GM19455 (cell line): Measurements from ENCODE around the gene SMIM35.

Experiments
- ATAC-seq: cut with Tn5 transposase; IDR thresholded peaks from one replicate; pipeline ENCODE4 v1.9.1; 2021; ENCODE audit not compliant: unreplicated experiment

Gene SMIM35

DNA sequence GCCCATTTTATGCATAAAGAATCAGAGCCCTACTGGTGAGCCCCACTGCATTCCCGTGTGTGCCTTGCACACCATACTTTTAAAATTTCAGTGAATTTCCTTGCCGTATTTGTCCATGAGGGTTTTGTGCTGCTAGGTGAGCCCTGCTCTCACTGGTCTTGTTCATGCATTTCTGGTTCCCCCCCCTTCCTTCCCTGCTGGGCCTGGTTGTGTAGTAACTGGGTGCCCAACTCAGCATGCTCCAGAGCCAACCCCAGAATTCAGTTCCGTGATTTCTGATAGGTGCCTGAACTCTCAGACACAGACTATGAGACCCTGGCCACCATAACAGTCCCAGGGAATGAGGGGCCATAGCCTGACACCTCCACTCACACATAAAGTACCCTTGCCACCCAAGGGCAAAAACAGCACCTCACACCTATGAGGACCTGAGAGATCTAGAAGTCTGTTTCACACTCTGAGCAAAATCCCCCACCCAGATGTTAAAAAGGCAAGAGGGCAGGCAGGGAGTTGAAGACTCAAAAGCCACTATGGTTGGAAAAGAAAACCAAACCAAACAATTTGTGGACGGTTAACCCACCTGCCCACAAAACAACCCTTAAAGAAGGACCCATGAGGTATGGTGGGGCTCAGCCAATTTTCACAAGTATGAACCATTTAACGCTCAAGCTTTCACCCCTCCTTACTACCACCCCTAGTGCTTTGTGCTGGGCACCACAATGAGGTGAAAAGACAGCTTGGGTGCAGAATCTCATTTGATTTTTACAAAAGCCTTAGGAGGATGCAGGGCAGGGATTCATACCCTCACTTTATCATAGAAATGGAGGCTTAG lies 117.4 kb downstream of the SMIM35 start:
- ATAC-seq = no peak

DNA sequence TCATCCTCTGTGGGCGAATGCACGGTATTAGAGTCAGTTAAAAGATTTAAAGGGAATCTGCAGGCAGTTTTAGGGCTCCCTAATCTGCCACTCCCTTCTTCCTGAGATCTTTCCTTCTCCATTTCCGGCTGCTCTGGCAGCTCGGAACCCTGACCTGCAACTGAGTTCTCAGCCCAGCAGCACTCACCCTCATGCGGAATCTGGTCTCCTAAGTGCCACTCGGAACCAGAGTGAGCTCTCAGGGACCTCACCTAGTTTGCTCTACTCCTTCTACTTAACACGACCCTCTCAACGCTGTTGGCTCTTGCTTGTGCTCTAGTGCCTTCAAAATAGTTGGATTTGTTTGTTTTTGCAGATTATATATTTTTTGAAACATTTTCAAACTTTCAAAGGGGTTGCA lies 119.9 kb downstream of the SMIM35 start:
- no peak for ATAC-seq

DNA sequence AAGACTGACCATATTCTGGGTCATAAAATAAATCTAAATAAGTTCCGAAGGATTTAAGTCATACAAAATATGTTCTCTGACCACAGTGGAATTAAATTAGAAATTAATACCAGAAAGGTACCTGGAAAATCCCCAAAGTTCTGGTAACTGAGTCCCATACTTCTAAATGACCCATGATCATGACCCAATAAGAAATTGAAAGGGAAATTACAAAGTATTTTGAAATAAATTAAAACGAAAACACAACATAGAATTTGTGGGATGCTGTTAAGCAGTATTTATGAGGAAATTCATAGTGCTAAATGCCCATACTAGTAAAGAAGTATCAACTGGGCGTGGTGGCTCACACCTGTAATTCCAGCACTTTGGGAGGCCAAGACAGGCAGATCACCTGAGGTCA lies 123.9 kb downstream of the SMIM35 start:
- ATAC-seq = no peak

DNA sequence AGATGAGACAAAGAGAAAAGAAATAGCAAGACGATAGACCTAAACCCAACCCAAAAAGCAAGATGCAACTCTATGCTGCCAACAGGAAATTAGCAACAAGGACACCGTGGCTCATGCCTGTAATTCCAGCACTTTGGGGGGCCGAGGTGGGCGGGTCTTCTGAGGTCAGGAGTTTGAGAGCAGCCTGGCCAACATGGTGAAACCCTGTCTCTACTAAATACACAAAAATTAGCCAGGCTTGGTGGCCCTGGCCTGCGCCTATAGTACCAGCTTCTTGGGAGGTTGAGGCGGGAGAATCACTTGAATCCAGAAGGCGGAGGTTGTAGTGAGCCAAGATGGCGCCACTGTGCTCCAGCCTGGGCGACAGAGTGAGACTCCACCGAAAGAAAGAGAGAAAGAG lies 124.9 kb downstream of the SMIM35 start:
- no peak for ATAC-seq

DNA sequence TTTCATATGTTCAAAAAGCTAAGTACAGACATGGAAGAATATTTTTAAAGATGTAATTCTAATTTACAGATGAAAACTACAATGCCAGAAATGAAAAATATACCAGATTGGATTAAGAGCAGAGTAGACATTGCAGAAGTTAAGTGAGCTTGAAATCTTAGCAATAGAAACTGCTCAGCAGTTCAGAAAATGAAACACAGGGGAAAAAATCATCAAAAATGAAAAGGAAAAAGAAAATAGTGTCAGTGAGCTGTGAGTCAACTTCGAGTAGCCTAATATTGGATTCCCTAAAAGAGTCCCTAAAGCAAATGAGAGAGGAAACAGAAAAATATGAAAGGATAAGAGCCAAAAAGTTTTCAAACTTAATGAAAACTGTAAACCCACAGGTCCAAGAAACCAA lies 126.4 kb downstream of the SMIM35 start:
- no peak for ATAC-seq

DNA sequence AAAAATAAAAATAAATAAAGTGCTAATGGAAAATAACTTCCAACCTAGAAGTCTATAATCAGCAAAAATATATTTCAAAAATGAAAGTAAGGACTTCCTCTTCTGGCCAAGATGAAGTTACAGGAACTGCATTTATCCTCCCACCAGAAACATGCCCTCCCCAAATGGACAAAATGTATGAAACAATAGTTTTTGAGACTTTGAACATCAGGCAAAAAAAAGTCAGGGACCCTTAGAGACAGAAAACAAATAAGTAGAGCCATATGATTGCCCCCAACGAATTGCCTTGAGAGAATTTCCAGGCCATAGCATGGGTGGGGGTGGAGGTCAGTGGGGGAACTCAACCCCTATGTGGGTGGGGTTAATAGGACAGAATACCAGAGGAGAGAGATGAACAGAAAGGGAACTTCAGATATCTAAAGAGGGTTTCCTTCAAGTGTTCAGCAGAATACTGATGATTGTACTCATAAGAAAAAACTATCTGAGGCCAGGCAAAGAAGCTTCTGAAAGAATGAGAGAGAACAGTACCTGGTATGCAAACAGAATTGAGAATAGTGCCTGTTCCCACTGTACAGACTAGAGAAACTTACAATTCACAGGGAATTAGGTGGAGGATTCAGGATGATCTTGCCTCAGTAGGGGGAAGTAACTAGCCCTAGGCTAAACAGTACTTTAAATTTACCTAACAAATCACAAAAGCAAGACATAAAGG lies 127.2 kb downstream of the SMIM35 start:
- ATAC-seq = no peak

DNA sequence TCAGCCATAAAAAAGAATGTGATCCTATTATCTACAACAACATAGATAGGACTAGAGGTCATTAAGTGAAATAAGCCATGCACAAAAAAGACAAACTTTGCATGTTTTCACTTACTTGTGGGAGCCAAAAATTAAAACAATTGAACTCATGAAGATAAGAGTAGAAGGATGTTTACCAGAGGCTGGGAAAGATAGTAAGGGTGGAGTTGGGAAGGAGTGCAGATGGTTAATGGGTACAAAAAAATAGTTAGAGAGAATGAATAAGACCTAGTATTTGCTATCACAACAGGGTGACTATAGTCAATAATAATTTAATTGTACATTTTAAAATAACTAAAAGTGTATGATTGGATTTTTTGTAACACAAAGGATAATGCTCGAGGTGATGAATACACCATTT lies 127.8 kb downstream of the SMIM35 start:
- ATAC-seq = no peak
